ENCODE measurements around the gene TBL1X. TPM values are rescaled to one million over a fixed set of nuclear protein-coding genes. Genes with fewer than 3 reads are reported as not detected.

The TBL1X gene
- total and polyA plus RNA-seq, 2 of the 8 experiments (the other 6 are each of a cell fraction or from before 2014, with no cell fraction given), result 13.3 to 25.6 TPM

GRCh38 chrX:9442056-9442455, 22.8 kb upstream of the TBL1X start:
- H3K23me2 ChIP-seq (ENCODE audit: low read depth, low read length), result no peaks in the 10 kb centered on the region
- no peak overlapping the region for H3K4ac ChIP-seq (replicated peaks; ENCODE audit: insufficient read length, low read depth, low read length)
- no peaks in the 10 kb centered on the region for H3K79me2 ChIP-seq (ENCODE audit: control insufficient read depth in 1 of 2, insufficient read depth in 2 of 2, low read length in 2 of 2)
- no peak overlapping the region for H2AFZ ChIP-seq (ENCODE audit: low read length)
- H4K5ac ChIP-seq (ENCODE audit: insufficient read length, low read depth, low read length), result no peak overlapping the region
- H3K56ac ChIP-seq (replicated peaks; ENCODE audit: insufficient read length, low read depth, low read length), result no peak overlapping the region
- H3K79me1 ChIP-seq (ENCODE audit: low read depth, low read length), result no peaks in the 10 kb centered on the region
- no peak overlapping the region for H4K91ac ChIP-seq (replicated peaks; ENCODE audit: insufficient read length, low read length)
- no peaks in the 10 kb centered on the region for H4K20me1 ChIP-seq (replicated peaks in 1 of 2; ENCODE audit: control insufficient read depth in 1 of 2, insufficient read depth in 2 of 2, low read length in 2 of 2)
- no peak overlapping the region for H2BK20ac ChIP-seq (ENCODE audit: low read length)
- no peaks in the 10 kb centered on the region for H3K9me3 ChIP-seq (ENCODE audit: insufficient read depth in 2 of 2, low read depth in 1 of 2, low read length in 1 of 2)
- no peak overlapping the region for H2BK15ac ChIP-seq (ENCODE audit: low read length)
- H2AK5ac ChIP-seq (ENCODE audit: low read depth, low read length), result no peak overlapping the region
- H3K14ac ChIP-seq (ENCODE audit: insufficient read length), result no peak overlapping the region
- DNase-seq (ENCODE audit: low read depth in 1 of 2, low spot score in 2 of 2) (no peak), FAIRE-seq (no peak)
- no peak overlapping the region for H4K8ac ChIP-seq (ENCODE audit: extremely low read depth, insufficient read depth, low read length)
- POLR2A ChIA-PET (ENCODE audit: partially characterized antibody), result no interaction called here
- no peak overlapping the region for H2BK120ac ChIP-seq (replicated peaks; ENCODE audit: low read depth, low read length)
- whole genome bisulfite sequencing, 2 experiments (ENCODE audit: extremely low coverage in 1 of 2, insufficient coverage in 1 of 2, insufficient read length in 1 of 2, insufficient replicate concordance in 2 of 2, low coverage in 1 of 2, low lambda C conversion rate in 2 of 2, missing lambda C conversion rate in 1 of 2), result 86% methylated on average over 4 of the region's 4 CpGs; no CpG with 5 or more reads in 1 of the 2 experiments
- H3K9ac ChIP-seq (replicated peaks in 1 of 4; ENCODE audit: extremely low read depth in 1 of 4, low read depth in 3 of 4, low read length in 3 of 4), result no peak overlapping the region
- CTCF ChIA-PET (ENCODE audit: partially characterized antibody), result no interaction called here
- H3K27ac ChIP-seq (ENCODE audit: low read depth, low read length), result no peak overlapping the region
- no peak overlapping the region for H2BK5ac ChIP-seq (ENCODE audit: low read depth, low read length)
- no peak overlapping the region for H3K4me3 ChIP-seq (ENCODE audit: extremely low read depth in 1 of 4, insufficient read depth in 2 of 4, low read depth in 3 of 4, low read length in 4 of 4)
- no peak overlapping the region for H3K23ac ChIP-seq (ENCODE audit: insufficient read length)
- peaks cover 0 to 2% (median 0%) of the 10 kb centered on the region in 4 experiments; a peak in 2 of 7 replicates for H3K4me1 ChIP-seq (replicated peaks in 1 of 4; ENCODE audit: control insufficient read depth in 3 of 4, insufficient read depth in 4 of 4, low read length in 3 of 4)
- H3K18ac ChIP-seq (ENCODE audit: extremely low read depth, low read length), result no peak overlapping the region
- H2BK12ac ChIP-seq (ENCODE audit: low read depth, low read length), result no peak overlapping the region
- no peak overlapping the region for H3K4me2 ChIP-seq (ENCODE audit: insufficient read depth in 1 of 2, low read depth in 2 of 2, low read length in 2 of 2)
- no peaks in the 10 kb centered on the region for H3K27me3 ChIP-seq (replicated peaks in 1 of 4; ENCODE audit: control insufficient read depth in 3 of 4, extremely low read depth in 1 of 4, insufficient read depth in 3 of 4, low read length in 3 of 4)
- no peaks in the 10 kb centered on the region for H3K36me3 ChIP-seq (ENCODE audit: control insufficient read depth in 2 of 4, insufficient read depth in 4 of 4, low read length in 3 of 4)
- TF ChIP-seq SIX5 (IDR thresholded peaks at IDR 0.05; ENCODE audit: low read depth, low read length) (no peak), CREB1 (IDR thresholded peaks at IDR 0.05) (no peak), PHF8 (conservative IDR thresholded peaks at IDR 0.05; ENCODE audit: low read depth, low read length) (no peak), RXRA (IDR thresholded peaks at IDR 0.05; ENCODE audit: insufficient read depth, low read depth, low read length) (no peak), GTF2F1 (IDR thresholded peaks at IDR 0.05; ENCODE audit: borderline replicate concordance, low read depth, low read length) (no peak), MAFK (IDR thresholded peaks at IDR 0.05; ENCODE audit: low read depth, low read length) (no peak), KDM1A (IDR thresholded peaks at IDR 0.05; ENCODE audit: borderline replicate concordance, low read length) (no peak), YY1 (IDR thresholded peaks at IDR 0.05; ENCODE audit: low read depth, low read length) (no peak), FOSL1 (IDR thresholded peaks at IDR 0.05; ENCODE audit: insufficient read depth, low read depth, low read length) (no peak), NANOG (IDR thresholded peaks at IDR 0.05; ENCODE audit: insufficient read depth, low read depth, low read length, poor library complexity, severe bottlenecking) (no peak), EP300 (IDR thresholded peaks at IDR 0.05; ENCODE audit: borderline replicate concordance in 1 of 2, low read depth in 2 of 2, low read length in 2 of 2) (no peak), GABPA (IDR thresholded peaks at IDR 0.05; ENCODE audit: borderline replicate concordance, insufficient read depth, low read length) (no peak), BACH1 (IDR thresholded peaks at IDR 0.05; ENCODE audit: low read length) (no peak), ATF3 (IDR thresholded peaks at IDR 0.05; ENCODE audit: insufficient read depth, low read depth, low read length) (no peak)

All from H1 (cell line).